ENCODE results near the gene IGF2BP2. TPM values are rescaled to one million over a fixed set of nuclear protein-coding genes. Genes with fewer than 3 reads are reported as not detected.

IGF2BP2 gene
- total and polyA plus RNA-seq, 2 of the 8 experiments (the other 6 are each of a cell fraction or from before 2014, with no cell fraction given) = 7.4 to 121 TPM

GRCh38 chr3:185844051-185844450 lies 19.2 kb upstream of the IGF2BP2 start:
- no peak for FAIRE-seq
- ChIA-PET CTCF (ENCODE audit: partially characterized antibody) (interaction anchor here (1.1 to 1.7 kb wide), 4 partner anchors 36 to 183 kb away, joined by 3 to 9 read pairs (median 4); no protein-coding TSS in a partner anchor), POLR2A (ENCODE audit: partially characterized antibody) (interaction anchor here (0.7 to 2.2 kb wide), 4 partner anchors 12 to 68 kb away, joined by 3 to 6 read pairs (median 4); no protein-coding TSS in a partner anchor)
- Histone ChIP-seq H3K4ac (replicated peaks; ENCODE audit: insufficient read length, low read depth, low read length) (no peak overlapping the region), H3K79me2 (ENCODE audit: control insufficient read depth in 1 of 2, insufficient read depth in 2 of 2, low read length in 2 of 2) (no peaks in the 10 kb centered on the region), H2BK5ac (ENCODE audit: low read depth, low read length) (no peak overlapping the region), H3K27ac (ENCODE audit: low read depth, low read length) (no peak overlapping the region), H4K91ac (replicated peaks; ENCODE audit: insufficient read length, low read length) (no peak overlapping the region), H4K8ac (ENCODE audit: extremely low read depth, insufficient read depth, low read length) (no peak overlapping the region; the same call in 1 of the 2 replicates), H3K14ac (ENCODE audit: insufficient read length) (no peak overlapping the region), H3K56ac (replicated peaks; ENCODE audit: insufficient read length, low read depth, low read length) (no peak overlapping the region), H3K36me3 (ENCODE audit: control insufficient read depth in 2 of 4, insufficient read depth in 4 of 4, low read length in 3 of 4) (no peaks in the 10 kb centered on the region), H3K18ac (ENCODE audit: extremely low read depth, low read length) (no peak overlapping the region), H3K79me1 (ENCODE audit: low read depth, low read length) (no peaks in the 10 kb centered on the region), H4K5ac (ENCODE audit: insufficient read length, low read depth, low read length) (no peak overlapping the region), H2AFZ (ENCODE audit: low read length) (no peak overlapping the region), H2AK5ac (ENCODE audit: low read depth, low read length) (no peak overlapping the region), H2BK15ac (ENCODE audit: low read length) (no peak overlapping the region), H3K27me3 (replicated peaks in 1 of 4; ENCODE audit: control insufficient read depth in 3 of 4, extremely low read depth in 1 of 4, insufficient read depth in 3 of 4, low read length in 3 of 4) (no peaks in the 10 kb centered on the region), H3K4me2 (ENCODE audit: insufficient read depth in 1 of 2, low read depth in 2 of 2, low read length in 2 of 2) (no peak overlapping the region), H3K4me1 (replicated peaks in 1 of 4; ENCODE audit: control insufficient read depth in 3 of 4, insufficient read depth in 4 of 4, low read length in 3 of 4) (no peaks in the 10 kb centered on the region; a peak in 3 of 7 replicates), H2BK20ac (ENCODE audit: low read length) (no peak overlapping the region), H2BK12ac (ENCODE audit: low read depth, low read length) (no peak overlapping the region), H3K23me2 (ENCODE audit: low read depth, low read length) (no peaks in the 10 kb centered on the region), H2BK120ac (replicated peaks; ENCODE audit: low read depth, low read length) (no peak overlapping the region), H3K9ac (replicated peaks in 1 of 4; ENCODE audit: extremely low read depth in 1 of 4, low read depth in 3 of 4, low read length in 3 of 4) (no peak overlapping the region), H3K4me3 (ENCODE audit: extremely low read depth in 1 of 4, insufficient read depth in 2 of 4, low read depth in 3 of 4, low read length in 4 of 4) (no peak overlapping the region), H4K20me1 (replicated peaks in 1 of 2; ENCODE audit: control insufficient read depth in 1 of 2, insufficient read depth in 2 of 2, low read length in 2 of 2) (no peaks in the 10 kb centered on the region), H3K9me3 (ENCODE audit: insufficient read depth in 2 of 2, low read depth in 1 of 2, low read length in 1 of 2) (peaks cover 0 to 3% of the 10 kb centered on the region in 2 experiments; a peak in 1 of 4 replicates), H3K23ac (ENCODE audit: insufficient read length) (no peak overlapping the region)
- TF ChIP-seq RXRA (IDR thresholded peaks at IDR 0.05; ENCODE audit: insufficient read depth, low read depth, low read length) (no peak), RFX5 (IDR thresholded peaks at IDR 0.05; ENCODE audit: borderline replicate concordance, low read depth, low read length) (no peak), YY1 (IDR thresholded peaks at IDR 0.05; ENCODE audit: low read depth, low read length) (no peak), SIN3A (conservative IDR thresholded peaks at IDR 0.05 in 1 of 2, IDR thresholded peaks at IDR 0.05 in 1 of 2; ENCODE audit: low read depth in 1 of 2, low read length in 2 of 2) (no peak), GTF2F1 (IDR thresholded peaks at IDR 0.05; ENCODE audit: borderline replicate concordance, low read depth, low read length) (no peak), ATF3 (IDR thresholded peaks at IDR 0.05; ENCODE audit: insufficient read depth, low read depth, low read length) (no peak), TAF1 (IDR thresholded peaks at IDR 0.05; ENCODE audit: low read depth, low read length) (no peak), USF2 (IDR thresholded peaks at IDR 0.05; ENCODE audit: low read length) (no peak), SRF (IDR thresholded peaks at IDR 0.05; ENCODE audit: low read depth, low read length) (no peak), GABPA (IDR thresholded peaks at IDR 0.05; ENCODE audit: borderline replicate concordance, insufficient read depth, low read length) (no peak)
- WGBS, 2 experiments (ENCODE audit: extremely low coverage in 1 of 2, insufficient coverage in 1 of 2, insufficient read length in 1 of 2, insufficient replicate concordance in 2 of 2, low coverage in 1 of 2, low lambda C conversion rate in 2 of 2, missing lambda C conversion rate in 1 of 2) = 93% methylated on average over 3 of the region's 3 CpGs; no CpG with 5 or more reads in 1 of the 2 experiments
- DNase-seq (ENCODE audit: low read depth in 1 of 2, low spot score in 2 of 2) = no peak

Measured in H1 (cell line).